Inflammatory macrophage (primary cell): Measurements from ENCODE around the gene RBM34.
"Not testable (repeated sequence)": the region's sequence is repeated elsewhere in the genome, so short reads cannot be mapped to it uniquely, and the experiment has no call there.

Source experiments
- DNase-seq, 2 donors: peaks; one replicate each; pipeline ENCODE4 v3.0.0-alpha.2; 2020 to 2022

Gene RBM34

DNA sequence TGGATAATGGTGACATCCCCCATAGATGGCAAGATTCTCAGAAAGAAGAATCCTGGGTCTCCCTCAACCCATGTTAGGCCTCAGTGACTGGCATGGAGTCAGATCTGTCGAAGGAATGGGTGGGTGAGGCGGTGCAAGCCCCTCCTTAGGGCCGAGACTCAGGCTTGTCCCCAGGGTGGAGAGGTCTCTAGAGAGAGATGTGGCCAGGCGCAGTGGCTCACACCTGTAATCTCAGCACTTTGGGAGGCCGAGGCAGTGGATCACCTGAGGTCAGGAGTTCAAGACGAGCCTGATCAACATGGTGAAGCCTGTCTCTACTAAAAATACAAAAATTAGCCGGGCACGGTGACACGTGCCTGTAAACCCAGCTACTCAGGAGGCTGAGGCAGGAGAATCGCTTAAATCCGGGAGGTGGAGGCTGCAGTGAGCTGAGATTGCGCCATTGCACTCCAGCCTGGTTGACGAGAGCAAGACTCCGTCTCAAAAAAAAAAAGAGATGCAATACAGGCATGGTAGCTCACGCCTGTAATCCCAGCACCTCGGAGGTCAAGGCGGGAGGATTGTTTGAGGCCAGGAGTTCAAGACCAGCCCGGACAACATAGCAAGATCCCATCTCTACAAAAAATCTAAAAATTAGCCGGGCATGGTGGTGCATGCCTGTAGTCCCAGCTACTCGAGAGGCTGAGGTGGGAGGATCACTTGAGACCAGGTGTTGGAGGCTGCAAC lies 69.6 kb downstream of the RBM34 start:
- not testable (repeated sequence) for DNase-seq

- DNase-seq, result no peak
These were observed 70.5 kb downstream of the RBM34 start for GRCh38 chr1:235090406-235091069.

DNA sequence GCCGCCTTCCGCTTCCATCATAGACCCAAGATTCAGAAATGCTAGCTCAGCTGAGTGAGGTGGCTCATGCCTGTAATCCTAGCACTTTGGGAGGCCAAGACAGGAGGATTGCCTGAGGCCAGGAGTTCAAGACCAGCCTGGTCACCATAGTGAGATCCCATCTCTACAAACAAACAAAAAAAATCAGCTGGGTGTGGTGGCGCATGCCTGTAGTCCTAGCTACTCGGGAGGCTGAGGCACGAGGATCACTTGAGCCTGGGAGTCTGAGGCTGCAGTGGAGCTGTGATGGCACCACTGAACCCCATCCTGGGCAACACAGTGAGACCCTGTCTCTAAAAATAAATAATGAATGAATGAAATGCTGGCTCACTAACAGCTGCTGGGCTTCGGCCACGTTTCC lies 72.1 kb downstream of the RBM34 start:
- DNase-seq, result no peak

GRCh38 chr1:235088430-235088829 lies 72.6 kb downstream of the RBM34 start:
- no peak for DNase-seq

- no peak for DNase-seq
These were observed 73.1 kb downstream of the RBM34 start for GRCh38 chr1:235087906-235088305.

- DNase-seq, result not testable (repeated sequence)
These were observed 75.5 kb downstream of the RBM34 start for GRCh38 chr1:235085411-235086117.
